Measurements from ENCODE around the gene ZNF215. TPM values are rescaled to one million over a fixed set of nuclear protein-coding genes. Genes with fewer than 3 reads are reported as not detected.

ZNF215 gene
- total and polyA plus RNA-seq, 2 of the 13 experiments (the other 11 are each of a cell fraction or from before 2014, with no cell fraction given) = not detected

- DNase-seq (ENCODE audit: low spot score) (no peak), ATAC-seq (no peak), FAIRE-seq (no peak)
- WGBS (ENCODE audit: low lambda C conversion rate) = 0% methylated on average over 2 of the region's 2 CpGs
- H3K27ac ChIP-seq (ENCODE audit: extremely low read length, insufficient read depth, low read length) = no peak within 1 kb of the TSS
- in situ Hi-C loops (cut with HindIII; ENCODE audit: extremely low pct_ligation_motif_present, low pct_unique_long_range_greater_than_20kb) (no loop called here), intact Hi-C loops (cut with micrococcal nuclease; ENCODE audit: unreplicated experiment) (no loop called here)
- H3K4me1 ChIP-seq (ENCODE audit: insufficient read depth, low read length) = no peaks in the 10 kb centered on the region
- no peak within 1 kb of the TSS for H3K4me2 ChIP-seq (ENCODE audit: low read depth, low read length)
- H3K79me2 ChIP-seq (ENCODE audit: insufficient read depth, low read length) = no peaks in the 10 kb centered on the region
- H3K36me3 ChIP-seq (replicated peaks in 1 of 2; ENCODE audit: control insufficient read depth in 1 of 2, insufficient read depth in 2 of 2, low read length in 2 of 2) = no peaks in the 10 kb centered on the region
- no TSS peak for BruUV-seq (replicated peaks)
- TF ChIP-seq DNMT1 (CRISPR knock-in tag; IDR thresholded peaks at IDR 0.05) (no peak), ZBTB7B (CRISPR knock-in tag; IDR thresholded peaks at IDR 0.05) (no peak), ZNF253 (CRISPR knock-in tag; IDR thresholded peaks at IDR 0.05; ENCODE audit: borderline replicate concordance) (no peak), ZNF580 (CRISPR knock-in tag; IDR thresholded peaks at IDR 0.05; ENCODE audit: borderline replicate concordance, low read depth) (no peak), DMAP1 (CRISPR knock-in tag; IDR thresholded peaks at IDR 0.05) (no peak), GZF1 (CRISPR knock-in tag; IDR thresholded peaks at IDR 0.05) (no peak), NR3C1 (CRISPR knock-in tag; IDR thresholded peaks at IDR 0.05) (no peak), TP53 (CRISPR knock-in tag; conservative IDR thresholded peaks at IDR 0.05) (no peak)
- ChIA-PET POLR2A (no interaction called here), CTCF (ENCODE audit: low intra/inter-chr PET ratio, low total read pairs) (no interaction called here)
- no peak within 1 kb of the TSS for H3K9ac ChIP-seq (ENCODE audit: insufficient read depth, low read depth, low read length)
- no peak within 1 kb of the TSS for H3K4me3 ChIP-seq (replicated peaks in 1 of 3; ENCODE audit: insufficient read depth in 1 of 3, low read depth in 2 of 3, low read length in 3 of 3)
- H2AFZ ChIP-seq (ENCODE audit: low read length) = no peak within 1 kb of the TSS
- H3K9me3 ChIP-seq (ENCODE audit: low read length) = no peaks in the 10 kb centered on the region
- no peaks in the 10 kb centered on the region for H4K20me1 ChIP-seq (ENCODE audit: insufficient read depth, low read length)
- H3K27me3 ChIP-seq (ENCODE audit: control insufficient read depth in 1 of 2, insufficient read depth in 2 of 2, low read length in 2 of 2) = no peaks in the 10 kb centered on the region
Observed at GRCh38 chr11:6892400-6892799, 33.8 kb upstream of the ZNF215 start, which contains the start of gene OR2D2. Gene OR2D2 (minus strand): TSS chr11:6892500. CDS start chr11:6892500, 0 bp downstream.

- no peak for FAIRE-seq
- POLR2A ChIA-PET = no interaction called here
- TF ChIP-seq ZNF142 (CRISPR knock-in tag; IDR thresholded peaks at IDR 0.05) (no peak), ATF3 (CRISPR knock-in tag; IDR thresholded peaks at IDR 0.05) (no peak), ZNF788 (CRISPR knock-in tag; IDR thresholded peaks at IDR 0.05; ENCODE audit: borderline replicate concordance) (no peak), SIN3A (IDR thresholded peaks at IDR 0.05; ENCODE audit: borderline replicate concordance, low read depth, low read length) (no peak), ZNF737 (CRISPR knock-in tag; IDR thresholded peaks at IDR 0.05; ENCODE audit: borderline replicate concordance) (no peak), MYNN (CRISPR knock-in tag; IDR thresholded peaks at IDR 0.05; ENCODE audit: low read depth) (no peak), PAF1 (CRISPR knock-in tag; IDR thresholded peaks at IDR 0.05) (no peak), NCOA1 (CRISPR knock-in tag; IDR thresholded peaks at IDR 0.05) (no peak)
Observed at GRCh38 chr11:6894097-6894496, 32.1 kb upstream of the ZNF215 start.

More at GRCh38 chr11:6894097-6894496, 32.1 kb upstream of the ZNF215 start:
- Histone ChIP-seq H3K36me3 (replicated peaks in 1 of 2; ENCODE audit: control insufficient read depth in 1 of 2, insufficient read depth in 2 of 2, low read length in 2 of 2) (no peaks in the 10 kb centered on the region), H3K27ac (ENCODE audit: extremely low read length, insufficient read depth, low read length) (no peak overlapping the region), H3K4me1 (ENCODE audit: insufficient read depth, low read length) (no peaks in the 10 kb centered on the region), H4K20me1 (ENCODE audit: insufficient read depth, low read length) (no peaks in the 10 kb centered on the region), H3K4me2 (ENCODE audit: low read depth, low read length) (no peak overlapping the region), H2AFZ (ENCODE audit: low read length) (no peak overlapping the region), H3K27me3 (ENCODE audit: control insufficient read depth in 1 of 2, insufficient read depth in 2 of 2, low read length in 2 of 2) (no peaks in the 10 kb centered on the region), H3K4me3 (replicated peaks in 1 of 3; ENCODE audit: insufficient read depth in 1 of 3, low read depth in 2 of 3, low read length in 3 of 3) (no peak overlapping the region), H3K9ac (ENCODE audit: insufficient read depth, low read depth, low read length) (no peak overlapping the region), H3K9me3 (ENCODE audit: low read length) (no peaks in the 10 kb centered on the region), H3K79me2 (ENCODE audit: insufficient read depth, low read length) (no peaks in the 10 kb centered on the region)
- no peak for DNase-seq (ENCODE audit: low spot score)
- ATAC-seq = no peak
- in situ Hi-C loops (cut with HindIII; ENCODE audit: extremely low pct_ligation_motif_present, low pct_unique_long_range_greater_than_20kb) = no loop called here
- intact Hi-C loops (cut with micrococcal nuclease; ENCODE audit: unreplicated experiment) = no loop called here
- BruUV-seq (replicated peaks) = no TSS peak
- CTCF ChIA-PET (ENCODE audit: low intra/inter-chr PET ratio, low total read pairs) = no interaction called here

Measured in HepG2 (cell line).